Liver (tissue), 9 donors: ENCODE data around the gene MARS1. TPM values are rescaled to one million over a fixed set of nuclear protein-coding genes. Genes with fewer than 3 reads are reported as not detected.
"Not testable (repeated sequence)": the region's sequence is repeated elsewhere in the genome, so short reads cannot be mapped to it uniquely, and the experiment has no call there.

ENCODE experiments used
- DNase-seq: peaks from one replicate; pipeline ENCODE4 v3.0.0-alpha.2; 2017; ENCODE audit warnings: low spot score
- H3K27ac ChIP-seq, 2 donors: one replicate each; pipeline ENCODE4 v1.7.0; 2013; ENCODE audit warnings: inconsistent platforms in 2 of 2, low read length in 2 of 2, control low read depth in 1 of 2, low read depth in 1 of 2, mild to moderate bottlenecking in 1 of 2
- H3K27me3 ChIP-seq, 4 donors: one replicate each; pipeline versions ENCODE4 v1.6.1 to v1.7.0; 2013; ENCODE audit warnings: low read length in 3 of 4, inconsistent platforms in 1 of 4, mild to moderate bottlenecking in 1 of 4, moderate library complexity in 1 of 4; ENCODE audit not compliant: control insufficient read depth in 4 of 4, insufficient read depth in 4 of 4
- H3K36me3 ChIP-seq, 4 donors: one replicate each; pipeline versions ENCODE4 v1.6.1 to v1.7.0; 2013; ENCODE audit warnings: low read length in 3 of 4, mild to moderate bottlenecking in 3 of 4, low read depth in 1 of 4, moderate library complexity in 1 of 4; ENCODE audit not compliant: control insufficient read depth in 4 of 4, insufficient read depth in 3 of 4
- H3K4me1 ChIP-seq, 4 donors: one replicate each; pipeline versions ENCODE4 v1.6.1 to v1.7.0; 2013; ENCODE audit warnings: low read length in 3 of 4, mild to moderate bottlenecking in 3 of 4, moderate library complexity in 1 of 4; ENCODE audit not compliant: control insufficient read depth in 4 of 4, insufficient read depth in 4 of 4
- H3K4me3 ChIP-seq, 3 donors: one replicate each; pipeline versions ENCODE4 v1.6.1 to v1.7.0; 2013; ENCODE audit warnings: low read length in 3 of 3, control low read depth in 1 of 3, low read depth in 1 of 3, mild to moderate bottlenecking in 1 of 3
- H3K9ac ChIP-seq, 2 donors: one replicate each; pipeline ENCODE4 v1.7.0; 2013; ENCODE audit warnings: low read length in 2 of 2, mild to moderate bottlenecking in 2 of 2, moderate library complexity in 2 of 2, control low read depth in 1 of 2, low read depth in 1 of 2
- H3K9me3 ChIP-seq, 4 donors: one replicate each; pipeline versions ENCODE4 v1.6.1 to v1.7.0; 2013; ENCODE audit warnings: low read length in 3 of 4; ENCODE audit not compliant: control insufficient read depth in 4 of 4
- EGR1 ChIP-seq, 2 donors: IDR thresholded peaks; 2 replicates each; pipeline ENCODE4 v1.6.1; 2016 to 2018; ENCODE audit warnings: antibody characterized with exemption in 2 of 2, low read depth in 2 of 2
- FOXA2 ChIP-seq: IDR thresholded peaks from 2 replicates; pipeline ENCODE4 v1.6.1; 2016; ENCODE audit warnings: antibody characterized with exemption
- HNF4A ChIP-seq, 2 donors: conservative IDR thresholded peaks; 2 replicates each; pipeline ENCODE4 v1.6.1; 2016; ENCODE audit warnings: antibody characterized with exemption in 2 of 2, mild to moderate bottlenecking in 2 of 2
- HNF4G ChIP-seq: IDR thresholded peaks from 2 replicates; pipeline ENCODE4 v1.6.1; 2016; ENCODE audit warnings: antibody characterized with exemption
- JUND ChIP-seq, 2 donors: IDR thresholded peaks; 2 replicates each; pipeline ENCODE4 v1.6.1; 2016; ENCODE audit warnings: antibody characterized with exemption in 2 of 2
- NR2F2 ChIP-seq: IDR thresholded peaks from 2 replicates; pipeline ENCODE4 v1.6.1; 2016; ENCODE audit warnings: antibody characterized with exemption
- SP1 ChIP-seq: IDR thresholded peaks from 2 replicates; pipeline ENCODE4 v1.6.1; 2018; ENCODE audit warnings: antibody characterized with exemption, mild to moderate bottlenecking
- TAF1 ChIP-seq: conservative IDR thresholded peaks from 2 replicates; pipeline ENCODE4 v1.6.1; 2016; ENCODE audit warnings: antibody characterized with exemption, mild to moderate bottlenecking
- WGBS: extraction: QIAGEN DNeasy Blood & Tissue Kit; methylation state at CpG from one replicate; pipeline ENCODE4 v1.1.7; 2013; 5-methylcytosine and 5-hydroxymethylcytosine counted together
- polyA plus RNA-seq, 2 donors: library from polyadenylated mRNA; stranded (reverse) in 1 of 2; unstranded in 1 of 2; fragments of 200-250 nt in 1 of 2; fragments of >200 nt in 1 of 2; fragmentation: Nextera tagmentation in 1 of 2; extraction: Ambion mirVana in 1 of 2; gene quantifications; one replicate each; pipeline versions ENCODE4 v1.2.1 to v1.2.3, GENCODE V29; 2013 to 2015
- total RNA-seq, 2 donors: library from RNA; depleted of rRNA; stranded (reverse); fragments of >200 nt; gene quantifications; one replicate each; pipeline ENCODE4 v1.2.3, GENCODE V29; 2014
- TF ChIP-seq, protein P1 (sequence below): fragments of 150-350 bp; IDR thresholded peaks from 2 replicates; pipeline ENCODE4 v1.5.1; 2017; ENCODE audit warnings: improper control_type of control experiment, low read depth, low read length; ENCODE audit not compliant: missing input control
- TF ChIP-seq, protein P2 (sequence below): IDR thresholded peaks from 2 replicates; pipeline ENCODE4 v1.6.1; 2016; ENCODE audit warnings: antibody characterized with exemption
- TF ChIP-seq, protein P3 (sequence below): IDR thresholded peaks from 2 replicates; pipeline ENCODE4 v1.6.1; 2016; ENCODE audit warnings: antibody characterized with exemption, mild to moderate bottlenecking
- donor health status: healthy.
- donor health status: healthy.
- donor health status: healthy.
- donor health status: healthy.
- donor health status: healthy.

MARS1 gene
- total and polyA plus RNA-seq, 4 donors = 43.9 to 83.3 (median 56.0) TPM

DNA sequence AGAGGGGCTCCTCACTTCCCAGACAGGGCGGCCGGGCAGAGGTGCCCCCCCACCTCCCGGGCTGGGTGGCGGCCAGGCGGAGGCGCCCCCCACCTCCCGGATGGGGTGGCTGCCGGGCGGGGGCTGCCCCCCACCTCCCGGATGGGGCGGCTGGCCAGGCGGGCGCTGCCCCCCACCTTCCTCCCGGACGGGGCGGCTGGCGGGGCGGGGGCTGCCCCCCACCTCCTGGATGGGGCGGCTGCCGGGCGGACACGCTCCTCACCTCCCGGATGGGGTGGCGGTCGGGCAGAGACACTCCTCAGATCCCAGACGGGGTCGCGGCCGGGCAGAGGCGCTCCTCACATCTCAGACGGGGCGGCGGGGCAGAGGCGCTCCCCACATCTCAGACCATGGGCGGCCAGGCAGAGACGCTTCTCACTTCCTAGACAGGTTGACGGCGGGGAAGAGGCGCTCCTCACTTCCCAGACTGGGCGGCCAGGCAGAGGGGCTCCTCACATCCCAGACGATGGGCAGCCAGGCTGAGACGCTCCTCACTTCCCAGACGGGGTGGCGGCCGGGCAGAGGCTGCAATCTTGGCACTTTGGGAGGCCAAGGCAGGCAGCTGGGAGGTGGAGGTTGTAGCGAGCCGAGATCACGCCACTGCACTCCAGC lies 7.3 kb downstream of the MARS1 start:
- not testable (repeated sequence) for H3K4me3 ChIP-seq, DNase-seq, H3K9me3 ChIP-seq, H3K4me1 ChIP-seq, H3K27me3 ChIP-seq, H3K9ac ChIP-seq, H3K27ac ChIP-seq
- WGBS = 96% methylated on average over 45 of the region's 48 CpGs
- peaks cover 16 to 44% (median 27%) of the 10 kb centered on the region in 4 donors for H3K36me3 ChIP-seq

DNA sequence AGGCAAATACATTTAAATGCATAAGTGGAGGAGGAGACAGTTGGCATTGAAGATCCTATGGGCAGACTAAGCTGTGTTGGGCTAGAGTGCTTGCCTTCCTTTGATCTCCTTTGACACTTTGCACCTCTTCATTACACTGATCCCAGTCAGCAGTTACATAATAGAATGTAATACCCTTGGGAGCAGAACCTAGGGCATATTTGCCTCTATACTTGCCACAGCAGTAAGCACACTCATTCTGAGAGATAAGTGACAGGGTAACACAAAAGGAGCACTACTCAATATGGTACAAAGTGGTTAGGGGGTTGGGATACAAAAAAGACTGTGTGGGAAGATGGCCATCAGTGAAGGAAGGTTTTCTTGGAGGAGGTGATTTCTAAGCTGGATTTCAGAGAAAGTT lies 9.0 kb downstream of the MARS1 start:
- no peak overlapping the region for H3K9ac ChIP-seq
- peaks cover 16 to 45% (median 27%) of the 10 kb centered on the region in 4 donors for H3K36me3 ChIP-seq
- no peaks in the 10 kb centered on the region for H3K27me3 ChIP-seq
- H3K9me3 ChIP-seq = no peaks in the 10 kb centered on the region
- no peak overlapping the region for H3K27ac ChIP-seq
- H3K4me1 ChIP-seq = no peaks in the 10 kb centered on the region
- H3K4me3 ChIP-seq = no peak overlapping the region
- TF ChIP-seq FOXA2 (no peak), HNF4A (conservative IDR thresholded peaks at IDR 0.05) (no peak)
- DNase-seq = no peak

DNA sequence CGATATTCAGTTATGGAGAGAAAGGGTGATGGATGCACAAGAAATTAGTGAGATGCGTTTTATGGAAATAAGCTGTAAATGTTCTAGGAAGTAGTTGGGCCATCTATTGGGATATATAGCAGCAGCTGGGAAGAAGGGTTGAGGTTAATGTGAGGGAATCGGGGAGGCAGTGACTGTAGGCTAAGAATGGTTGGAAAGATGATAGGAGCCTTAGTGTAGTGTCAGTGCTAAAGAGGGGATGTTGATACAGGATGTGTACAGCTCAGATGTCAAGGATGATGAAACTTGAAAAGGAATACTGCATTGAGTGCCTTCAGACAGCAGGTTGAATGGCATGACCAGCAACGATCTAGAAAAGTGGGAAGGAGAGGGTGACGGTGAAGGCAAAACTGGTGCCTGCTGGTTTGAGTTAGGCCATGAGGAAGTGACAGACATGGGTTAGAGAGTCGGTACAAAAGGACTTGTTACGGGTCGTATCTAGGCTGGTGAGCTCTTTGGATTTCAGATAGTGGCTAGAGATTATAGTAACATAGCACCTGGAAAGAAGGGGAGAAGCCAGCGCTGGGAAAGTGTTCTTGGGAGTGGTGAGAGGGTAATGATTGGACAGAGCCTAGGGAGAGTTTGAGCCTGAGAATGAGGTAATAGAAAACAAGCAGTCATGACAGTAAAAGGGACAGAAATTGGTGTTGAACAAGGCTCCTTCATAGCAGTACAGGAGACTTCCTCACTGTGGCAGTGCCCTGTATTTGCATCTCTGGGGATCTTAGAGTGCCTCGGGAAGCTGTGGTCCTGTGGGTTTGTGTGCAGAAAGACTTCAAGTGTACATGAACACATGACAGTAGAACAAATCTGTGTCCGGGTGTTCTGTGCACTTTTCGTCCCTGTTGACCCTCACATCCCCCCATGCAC lies 9.6 kb downstream of the MARS1 start:
- no peak for TF ChIP-seq SP1
- Histone ChIP-seq H3K27me3 (no peaks in the 10 kb centered on the region), H3K27ac (no peak overlapping the region), H3K9ac (no peak overlapping the region), H3K9me3 (no peaks in the 10 kb centered on the region), H3K4me1 (no peaks in the 10 kb centered on the region), H3K36me3 (peaks cover 16 to 50% (median 29%) of the 10 kb centered on the region in 4 donors), H3K4me3 (no peak overlapping the region)
- DNase-seq = no peak
- 95% methylated on average over 12 of the region's 12 CpGs for WGBS

DNA sequence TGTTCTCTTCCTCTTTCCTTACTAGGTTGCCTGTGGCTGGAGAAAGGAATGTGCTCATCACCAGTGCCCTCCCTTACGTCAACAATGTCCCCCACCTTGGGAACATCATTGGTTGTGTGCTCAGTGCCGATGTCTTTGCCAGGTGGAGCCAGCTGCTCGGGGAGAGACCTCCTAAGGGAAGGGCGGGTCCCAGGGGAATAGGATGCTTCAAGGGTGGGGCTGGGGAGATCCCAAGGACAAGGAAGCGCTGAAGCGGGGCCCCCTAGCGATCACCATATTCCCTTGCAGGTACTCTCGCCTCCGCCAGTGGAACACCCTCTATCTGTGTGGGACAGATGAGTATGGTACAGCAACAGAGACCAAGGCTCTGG lies 10.2 kb downstream of the MARS1 start:
- Histone ChIP-seq H3K4me1 (no peaks in the 10 kb centered on the region), H3K36me3 (peaks cover 16 to 47% (median 29%) of the 10 kb centered on the region in 4 donors), H3K27ac (no peak overlapping the region), H3K9ac (no peak overlapping the region), H3K4me3 (no peak overlapping the region), H3K27me3 (no peaks in the 10 kb centered on the region), H3K9me3 (no peaks in the 10 kb centered on the region)
- no peak for DNase-seq
- TF ChIP-seq, protein P1, sequence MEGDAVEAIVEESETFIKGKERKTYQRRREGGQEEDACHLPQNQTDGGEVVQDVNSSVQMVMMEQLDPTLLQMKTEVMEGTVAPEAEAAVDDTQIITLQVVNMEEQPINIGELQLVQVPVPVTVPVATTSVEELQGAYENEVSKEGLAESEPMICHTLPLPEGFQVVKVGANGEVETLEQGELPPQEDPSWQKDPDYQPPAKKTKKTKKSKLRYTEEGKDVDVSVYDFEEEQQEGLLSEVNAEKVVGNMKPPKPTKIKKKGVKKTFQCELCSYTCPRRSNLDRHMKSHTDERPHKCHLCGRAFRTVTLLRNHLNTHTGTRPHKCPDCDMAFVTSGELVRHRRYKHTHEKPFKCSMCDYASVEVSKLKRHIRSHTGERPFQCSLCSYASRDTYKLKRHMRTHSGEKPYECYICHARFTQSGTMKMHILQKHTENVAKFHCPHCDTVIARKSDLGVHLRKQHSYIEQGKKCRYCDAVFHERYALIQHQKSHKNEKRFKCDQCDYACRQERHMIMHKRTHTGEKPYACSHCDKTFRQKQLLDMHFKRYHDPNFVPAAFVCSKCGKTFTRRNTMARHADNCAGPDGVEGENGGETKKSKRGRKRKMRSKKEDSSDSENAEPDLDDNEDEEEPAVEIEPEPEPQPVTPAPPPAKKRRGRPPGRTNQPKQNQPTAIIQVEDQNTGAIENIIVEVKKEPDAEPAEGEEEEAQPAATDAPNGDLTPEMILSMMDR = no peak
- TF ChIP-seq SP1 (no peak), EGR1 (IDR thresholded peaks at IDR 0.05; ENCODE audit: low read depth in 2 of 2) (no peak), HNF4A (conservative IDR thresholded peaks at IDR 0.05) (no peak), TAF1 (no peak), HNF4G (no peak), NR2F2 (no peak), JUND (IDR thresholded peaks at IDR 0.05) (no peak)
- TF ChIP-seq, protein P2, sequence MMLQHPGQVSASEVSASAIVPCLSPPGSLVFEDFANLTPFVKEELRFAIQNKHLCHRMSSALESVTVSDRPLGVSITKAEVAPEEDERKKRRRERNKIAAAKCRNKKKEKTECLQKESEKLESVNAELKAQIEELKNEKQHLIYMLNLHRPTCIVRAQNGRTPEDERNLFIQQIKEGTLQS = no peak
- TF ChIP-seq, protein P3, sequence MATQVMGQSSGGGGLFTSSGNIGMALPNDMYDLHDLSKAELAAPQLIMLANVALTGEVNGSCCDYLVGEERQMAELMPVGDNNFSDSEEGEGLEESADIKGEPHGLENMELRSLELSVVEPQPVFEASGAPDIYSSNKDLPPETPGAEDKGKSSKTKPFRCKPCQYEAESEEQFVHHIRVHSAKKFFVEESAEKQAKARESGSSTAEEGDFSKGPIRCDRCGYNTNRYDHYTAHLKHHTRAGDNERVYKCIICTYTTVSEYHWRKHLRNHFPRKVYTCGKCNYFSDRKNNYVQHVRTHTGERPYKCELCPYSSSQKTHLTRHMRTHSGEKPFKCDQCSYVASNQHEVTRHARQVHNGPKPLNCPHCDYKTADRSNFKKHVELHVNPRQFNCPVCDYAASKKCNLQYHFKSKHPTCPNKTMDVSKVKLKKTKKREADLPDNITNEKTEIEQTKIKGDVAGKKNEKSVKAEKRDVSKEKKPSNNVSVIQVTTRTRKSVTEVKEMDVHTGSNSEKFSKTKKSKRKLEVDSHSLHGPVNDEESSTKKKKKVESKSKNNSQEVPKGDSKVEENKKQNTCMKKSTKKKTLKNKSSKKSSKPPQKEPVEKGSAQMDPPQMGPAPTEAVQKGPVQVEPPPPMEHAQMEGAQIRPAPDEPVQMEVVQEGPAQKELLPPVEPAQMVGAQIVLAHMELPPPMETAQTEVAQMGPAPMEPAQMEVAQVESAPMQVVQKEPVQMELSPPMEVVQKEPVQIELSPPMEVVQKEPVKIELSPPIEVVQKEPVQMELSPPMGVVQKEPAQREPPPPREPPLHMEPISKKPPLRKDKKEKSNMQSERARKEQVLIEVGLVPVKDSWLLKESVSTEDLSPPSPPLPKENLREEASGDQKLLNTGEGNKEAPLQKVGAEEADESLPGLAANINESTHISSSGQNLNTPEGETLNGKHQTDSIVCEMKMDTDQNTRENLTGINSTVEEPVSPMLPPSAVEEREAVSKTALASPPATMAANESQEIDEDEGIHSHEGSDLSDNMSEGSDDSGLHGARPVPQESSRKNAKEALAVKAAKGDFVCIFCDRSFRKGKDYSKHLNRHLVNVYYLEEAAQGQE = no peak
- 95% methylated on average over 9 of the region's 9 CpGs for WGBS
